Activated naive CD8-positive, alpha-beta T cell (primary cell): ENCODE measurements around the gene A2M.

Experiments used
- H3K27ac Mint-ChIP-seq: one replicate; pipeline ENCODE4 v1.8.0; 2021; ENCODE audit warnings: mixed read lengths
- H3K27me3 Mint-ChIP-seq: one replicate; pipeline ENCODE4 v1.8.0; 2021; ENCODE audit warnings: mixed read lengths
- H3K36me3 Mint-ChIP-seq: one replicate; pipeline ENCODE4 v1.8.0; 2021; ENCODE audit warnings: mixed read lengths
- H3K4me1 Mint-ChIP-seq: one replicate; pipeline ENCODE4 v1.8.0; 2021; ENCODE audit warnings: low read depth, mixed read lengths
- H3K4me3 Mint-ChIP-seq: one replicate; pipeline ENCODE4 v1.8.0; 2021; ENCODE audit warnings: mild to moderate bottlenecking, mixed read lengths
- H3K9me3 Mint-ChIP-seq: one replicate; pipeline ENCODE4 v1.8.0; 2021; ENCODE audit warnings: low read depth, mixed read lengths

A2M gene

GRCh38 chr12:9032202-9032964, 83.3 kb downstream of the A2M start:
- Mint-ChIP-seq H3K27ac (peak overlapping the region; percentile 3), H3K4me3 (no peak overlapping the region), H3K4me1 (peaks cover 63% of the 10 kb centered on the region), H3K9me3 (peaks cover 5% of the 10 kb centered on the region), H3K27me3 (no peaks in the 10 kb centered on the region), H3K36me3 (peaks cover 16% of the 10 kb centered on the region)

DNA sequence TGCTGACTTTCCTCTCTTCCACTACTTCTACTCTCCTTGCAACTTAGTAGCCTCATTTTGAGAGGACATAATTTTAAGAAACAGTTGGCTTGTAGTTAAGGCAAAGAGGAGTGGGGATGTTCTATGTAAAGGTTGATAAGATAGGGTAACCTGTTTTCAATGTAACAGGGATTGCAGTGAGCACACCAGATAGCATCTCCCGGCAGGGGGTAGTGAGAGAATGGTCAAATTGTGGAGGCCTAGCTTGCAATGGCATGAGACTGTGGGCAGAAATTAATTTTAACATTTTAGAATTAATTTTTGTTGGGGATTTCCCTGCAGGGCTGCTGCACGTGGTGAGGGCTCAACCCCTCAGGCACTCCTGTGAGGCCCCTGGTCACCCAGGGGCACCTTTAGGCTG, 84.9 kb downstream of the A2M start:
- Mint-ChIP-seq H3K27ac (peak overlapping the region; percentile 28), H3K4me3 (no peak overlapping the region), H3K4me1 (peaks cover 55% of the 10 kb centered on the region), H3K36me3 (peaks cover 16% of the 10 kb centered on the region), H3K9me3 (peaks cover 6% of the 10 kb centered on the region), H3K27me3 (no peaks in the 10 kb centered on the region)

GRCh38 chr12:9027161-9028059, 88.3 kb downstream of the A2M start:
- peaks cover 51% of the 10 kb centered on the region for H3K4me1 Mint-ChIP-seq
- no peaks in the 10 kb centered on the region for H3K27me3 Mint-ChIP-seq
- H3K4me3 Mint-ChIP-seq = peak overlapping the region; percentile 71
- no peak overlapping the region for H3K27ac Mint-ChIP-seq
- H3K9me3 Mint-ChIP-seq = peaks cover 6% of the 10 kb centered on the region
- peaks cover 9% of the 10 kb centered on the region for H3K36me3 Mint-ChIP-seq

DNA sequence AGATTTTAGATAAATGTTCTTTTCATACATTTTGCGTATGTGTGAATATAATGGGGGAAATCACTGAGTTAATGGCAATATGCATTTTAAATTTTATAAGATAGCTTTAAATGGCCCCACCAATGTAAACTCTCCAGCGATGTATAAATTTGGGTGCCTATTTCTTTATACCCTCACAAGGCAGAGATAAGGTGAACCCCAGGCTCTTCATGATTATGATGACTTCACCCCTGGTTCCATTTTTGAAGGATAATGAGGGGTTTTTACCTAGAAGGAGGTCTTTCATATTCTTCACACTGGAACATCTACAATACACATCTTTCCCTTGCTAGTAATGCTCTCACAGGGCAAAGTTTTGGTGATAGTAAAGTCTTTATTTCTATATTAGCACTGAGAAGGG, 91.2 kb downstream of the A2M start:
- H3K4me3 Mint-ChIP-seq = no peak overlapping the region
- peaks cover 5% of the 10 kb centered on the region for H3K36me3 Mint-ChIP-seq
- no peaks in the 10 kb centered on the region for H3K27me3 Mint-ChIP-seq
- no peak overlapping the region for H3K27ac Mint-ChIP-seq
- peaks cover 33% of the 10 kb centered on the region for H3K4me1 Mint-ChIP-seq
- peaks cover 6% of the 10 kb centered on the region for H3K9me3 Mint-ChIP-seq

DNA sequence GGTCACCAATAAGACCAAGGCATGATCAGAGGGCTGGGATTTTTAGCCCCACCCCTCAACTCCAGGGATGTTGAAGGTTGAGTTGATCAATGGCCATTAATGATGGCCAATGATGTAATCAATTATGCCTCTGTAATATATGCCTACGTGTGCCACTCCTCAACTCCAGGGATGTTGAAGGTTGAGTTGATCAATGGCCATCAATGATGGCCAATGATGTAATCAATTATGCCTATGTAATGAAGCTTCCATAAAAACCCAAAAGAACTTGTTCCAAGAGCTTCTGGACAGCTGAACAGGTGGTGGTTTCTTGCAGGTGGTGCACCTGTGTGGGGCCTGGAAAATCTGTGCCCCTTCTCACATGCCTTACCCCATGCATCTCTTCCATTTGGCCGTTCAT, 93.1 kb downstream of the A2M start:
- Mint-ChIP-seq H3K4me3 (no peak overlapping the region), H3K27ac (peak overlapping the region; percentile 72), H3K36me3 (peaks cover 6% of the 10 kb centered on the region), H3K4me1 (peaks cover 25% of the 10 kb centered on the region), H3K27me3 (no peaks in the 10 kb centered on the region), H3K9me3 (peaks cover 11% of the 10 kb centered on the region)
